Uterus (tissue), 4 donors: Measurements from ENCODE around the gene VARS2. TPM values are rescaled to one million over a fixed set of nuclear protein-coding genes. Genes with fewer than 3 reads are reported as not detected.
A peak's percentile ranks its signal among the peaks of the same experiment; 100 is the strongest.

Experiments
- DNase-seq, 2 donors: peaks; one replicate each; pipeline ENCODE4 v3.0.0-alpha.2; 2019 to 2020
- H3K27ac ChIP-seq, 2 donors: fragments of 200-600 bp; sonication (generic); 1 replicate in 1 of 2; 2 replicates in 1 of 2; pipeline ENCODE4 v1.5.1; 2016 to 2018
- H3K27me3 ChIP-seq, 2 donors: fragments of 200-600 bp; sonication (generic); one replicate each; pipeline ENCODE4 v1.5.1; 2018 to 2019; ENCODE audit warnings: control low read depth in 1 of 2
- H3K36me3 ChIP-seq, 2 donors: fragments of 200-600 bp; sonication (generic); one replicate each; pipeline ENCODE4 v1.5.1; 2019; ENCODE audit warnings: control low read depth in 1 of 2
- H3K4me1 ChIP-seq, 2 donors: fragments of 200-600 bp; sonication (generic); one replicate each; pipeline ENCODE4 v1.5.1; 2018 to 2019; ENCODE audit warnings: control low read depth in 1 of 2
- H3K4me3 ChIP-seq, 2 donors: fragments of 200-600 bp; sonication (generic); 1 replicate in 1 of 2; 2 replicates in 1 of 2; pipeline ENCODE4 v1.5.1; 2018 to 2019; ENCODE audit warnings: mild to moderate bottlenecking in 1 of 2
- H3K9me3 ChIP-seq, 2 donors: fragments of 200-600 bp; sonication (generic); one replicate each; pipeline ENCODE4 v1.5.1; 2019; ENCODE audit warnings: control low read depth in 1 of 2
- CTCF ChIP-seq, 4 experiments: fragments of 200-600 bp in 2 of 4; fragments of 450-650 bp in 2 of 4; sonication (generic) in 2 of 4; IDR thresholded peaks; one replicate each; pipeline ENCODE4 v1.5.1; 2016 to 2019; ENCODE audit warnings: antibody characterized with exemption in 4 of 4, mild to moderate bottlenecking in 2 of 4, moderate library complexity in 1 of 4
- POLR2A ChIP-seq, 2 donors: fragments of 450-650 bp; IDR thresholded peaks; one replicate each; pipeline ENCODE4 v1.6.1; 2016; ENCODE audit warnings: antibody characterized with exemption in 2 of 2, mild to moderate bottlenecking in 1 of 2, moderate library complexity in 1 of 2
- intact Hi-C: fragments of 100-400 bp; cut with DNase I; formaldehyde crosslinking; loops from one replicate; pipeline ENCODE4 v1.15.1; 2023; ENCODE audit warnings: low total_unique reads
- total RNA-seq, 4 donors: library from RNA; depleted of rRNA in 3 of 4; stranded (reverse); fragments of >200 nt in 3 of 4; gene quantifications; one replicate each; pipeline versions ENCODE4 v1.1.0 to v1.2.4, GENCODE V29; 2014 to 2023
- donor health status: DM: yes; HTN: yes; CAD: no.

The VARS2 gene
- total RNA-seq, 4 donors from 2014 or later = 12.6 to 34.2 (median 22.4) TPM

- TF ChIP-seq CTCF (IDR thresholded peaks at IDR 0.05) (no peak), POLR2A (IDR thresholded peaks at IDR 0.05) (peak in 1 of 2 donors; percentile 28)
- H3K27me3 ChIP-seq = no peaks in the 10 kb centered on the region
- no peaks in the 10 kb centered on the region for H3K9me3 ChIP-seq
- peak overlapping the region; percentile 37 to 86 for H3K4me3 ChIP-seq
- peaks cover 0 to 22% of the 10 kb centered on the region in 2 donors for H3K4me1 ChIP-seq
- intact Hi-C loops = loop anchor here (10.0 kb wide), 1 partner anchor 211 kb away; the partner anchor contains the start of gene DHX16
- peak overlapping the region; percentile 88 to 98 for H3K27ac ChIP-seq
- no peaks in the 10 kb centered on the region for H3K36me3 ChIP-seq
- DNase-seq = peak; percentile 66 to 78
Measured at GRCh38 chr6:30885999-30886896, 27.8 kb upstream of the VARS2 start.

GRCh38 chr6:30886897-30887255 lies 27.2 kb upstream of the VARS2 start:
- intact Hi-C loops = loop anchor here (10.0 kb wide), 1 partner anchor 212 kb away; the partner anchor contains the start of gene DHX16
- TF ChIP-seq CTCF (IDR thresholded peaks at IDR 0.05) (no peak), POLR2A (IDR thresholded peaks at IDR 0.05) (no peak)
- Histone ChIP-seq H3K36me3 (no peaks in the 10 kb centered on the region), H3K4me3 (no peak overlapping the region), H3K27me3 (no peaks in the 10 kb centered on the region), H3K4me1 (peaks cover 0 to 22% of the 10 kb centered on the region in 2 donors), H3K27ac (peak overlapping the region; percentile 88 to 98), H3K9me3 (no peaks in the 10 kb centered on the region)
- no peak for DNase-seq

GRCh38 chr6:30887901-30888815 lies 25.9 kb upstream of the VARS2 start:
- H3K27ac ChIP-seq = peak overlapping the region; percentile 6 to 16
- no peaks in the 10 kb centered on the region for H3K9me3 ChIP-seq
- H3K27me3 ChIP-seq = no peaks in the 10 kb centered on the region
- H3K4me1 ChIP-seq = peaks cover 0 to 14% of the 10 kb centered on the region in 2 donors
- no peak for DNase-seq
- H3K36me3 ChIP-seq = no peaks in the 10 kb centered on the region
- H3K4me3 ChIP-seq = no peak overlapping the region
- intact Hi-C loops = loop anchor here (10.0 kb wide), 1 partner anchor 213 kb away; the partner anchor contains the start of gene DHX16
- TF ChIP-seq POLR2A (IDR thresholded peaks at IDR 0.05) (no peak), CTCF (IDR thresholded peaks at IDR 0.05) (no peak)

GRCh38 chr6:30888816-30889495 lies 25.1 kb upstream of the VARS2 start:
- H3K9me3 ChIP-seq = no peaks in the 10 kb centered on the region
- no peak for TF ChIP-seq POLR2A (IDR thresholded peaks at IDR 0.05)
- TF ChIP-seq CTCF (IDR thresholded peaks at IDR 0.05) = no peak
- intact Hi-C loops = loop anchor here (10.0 kb wide), 1 partner anchor 214 kb away; the partner anchor contains the start of gene DHX16
- H3K27me3 ChIP-seq = no peaks in the 10 kb centered on the region
- H3K4me1 ChIP-seq = peaks cover 0 to 8% of the 10 kb centered on the region in 2 donors
- no peak overlapping the region for H3K4me3 ChIP-seq
- no peaks in the 10 kb centered on the region for H3K36me3 ChIP-seq
- H3K27ac ChIP-seq = peak overlapping the region; percentile 6 to 16
- no peak for DNase-seq
